ENCODE measurements around the gene MAD1L1.

GRCh38 chr7:1866601-1867000, 366.1 kb downstream of the MAD1L1 start:
- TF ChIP-seq CTCF (IDR thresholded peaks at IDR 0.05) (no peak), POLR2A (IDR thresholded peaks at IDR 0.05) (no peak)
